Mucosa of rectum (tissue), 2 donors: Measurements from ENCODE around the gene FGF22.

Experiments used
- H3K27ac ChIP-seq, 2 donors: one replicate each; pipeline ENCODE4 v1.7.0; 2013; ENCODE audit warnings: inconsistent platforms in 2 of 2, low read depth in 2 of 2, low read length in 2 of 2
- H3K27me3 ChIP-seq, 2 donors: one replicate each; pipeline ENCODE4 v1.7.0; 2013; ENCODE audit warnings: low read length in 2 of 2; ENCODE audit not compliant: control insufficient read depth in 2 of 2, insufficient read depth in 2 of 2
- H3K36me3 ChIP-seq, 2 donors: one replicate each; pipeline ENCODE4 v1.7.0; 2013; ENCODE audit warnings: low read length in 2 of 2; ENCODE audit not compliant: control insufficient read depth in 2 of 2, insufficient read depth in 2 of 2
- H3K4me1 ChIP-seq, 2 donors: one replicate each; pipeline ENCODE4 v1.7.0; 2013; ENCODE audit warnings: low read length in 2 of 2, mild to moderate bottlenecking in 1 of 2; ENCODE audit not compliant: control insufficient read depth in 2 of 2, insufficient read depth in 2 of 2
- H3K4me3 ChIP-seq, 2 donors: one replicate each; pipeline ENCODE4 v1.7.0; 2013; ENCODE audit warnings: low read length in 2 of 2
- H3K9ac ChIP-seq, 2 donors: one replicate each; pipeline ENCODE4 v1.7.0; 2013; ENCODE audit warnings: low read length in 2 of 2, low read depth in 1 of 2, mild to moderate bottlenecking in 1 of 2
- H3K9me3 ChIP-seq, 2 donors: one replicate each; pipeline ENCODE4 v1.7.0; 2013; ENCODE audit warnings: low read length in 2 of 2; ENCODE audit not compliant: control insufficient read depth in 2 of 2
- donor health status: healthy.
- donor health status: Normal muscosa, but diverticular disease.

The FGF22 gene

DNA sequence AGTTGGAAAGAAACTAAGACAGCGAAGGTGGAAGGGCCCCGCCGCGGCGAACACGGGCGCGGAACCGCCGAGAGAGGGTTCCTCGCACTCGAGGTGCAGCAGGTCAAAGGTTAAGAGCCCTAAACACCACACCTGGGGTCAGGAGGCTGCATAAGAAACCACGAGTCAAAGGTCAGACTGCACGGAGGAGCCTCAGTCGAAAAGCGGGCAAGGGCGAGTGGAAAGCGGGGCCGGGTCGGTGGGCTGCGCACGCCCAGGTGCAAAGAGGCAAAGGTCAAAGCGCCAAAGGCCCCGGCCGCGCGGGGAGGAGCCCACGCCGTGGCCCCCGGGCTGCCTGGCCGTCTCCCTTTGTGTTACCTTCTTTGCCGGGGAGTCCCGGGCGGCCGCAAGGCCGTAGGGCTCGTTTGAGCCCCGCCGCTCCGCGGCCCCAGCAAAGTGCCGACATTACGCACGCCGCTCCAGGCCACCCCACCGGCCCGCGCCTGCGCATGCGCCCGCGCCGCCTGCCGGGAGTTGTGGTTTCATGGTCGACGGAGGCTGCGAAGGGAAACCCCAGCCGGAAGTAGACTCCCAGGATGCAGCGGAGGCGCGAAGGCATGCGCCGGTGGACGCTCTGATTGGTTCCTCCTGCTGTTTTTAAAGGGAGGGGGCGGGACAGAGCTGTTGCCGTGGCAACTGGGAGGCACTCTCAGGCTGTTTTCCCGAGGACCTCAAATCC, 6.5 kb upstream of the FGF22 start, which contains the start of gene POLRMT:
Gene POLRMT (minus strand): TSS at position 470 of the 718 bp plus-strand sequence. CDS start 25 bp downstream, at position 445.
- Histone ChIP-seq H3K27me3 (no peaks in the 10 kb centered on the region), H3K4me1 (peaks cover 16 to 17% of the 10 kb centered on the region in 2 donors), H3K9ac (peak within 1 kb of the TSS; percentile 60 to 78), H3K9me3 (no peaks in the 10 kb centered on the region), H3K4me3 (peak within 1 kb of the TSS; percentile 88 to 89), H3K27ac (peak within 1 kb of the TSS; percentile 69 to 70), H3K36me3 (peaks cover 0 to 5% of the 10 kb centered on the region in 2 donors)

GRCh38 chr19:633786-634639, 5.7 kb upstream of the FGF22 start:
- Histone ChIP-seq H3K27me3 (no peaks in the 10 kb centered on the region), H3K9me3 (no peaks in the 10 kb centered on the region), H3K9ac (peak overlapping the region; percentile 60 to 76), H3K36me3 (peaks cover 0 to 2% of the 10 kb centered on the region in 2 donors), H3K4me3 (peak overlapping the region; percentile 88 to 89), H3K27ac (no peak overlapping the region), H3K4me1 (peaks cover 17 to 19% of the 10 kb centered on the region in 2 donors)

GRCh38 chr19:634975-635652, 4.6 kb upstream of the FGF22 start:
- no peaks in the 10 kb centered on the region for H3K9me3 ChIP-seq
- no peaks in the 10 kb centered on the region for H3K27me3 ChIP-seq
- H3K27ac ChIP-seq = no peak overlapping the region
- H3K4me1 ChIP-seq = peaks cover 21 to 24% of the 10 kb centered on the region in 2 donors
- H3K4me3 ChIP-seq = no peak overlapping the region
- no peak overlapping the region for H3K9ac ChIP-seq
- no peaks in the 10 kb centered on the region for H3K36me3 ChIP-seq

DNA sequence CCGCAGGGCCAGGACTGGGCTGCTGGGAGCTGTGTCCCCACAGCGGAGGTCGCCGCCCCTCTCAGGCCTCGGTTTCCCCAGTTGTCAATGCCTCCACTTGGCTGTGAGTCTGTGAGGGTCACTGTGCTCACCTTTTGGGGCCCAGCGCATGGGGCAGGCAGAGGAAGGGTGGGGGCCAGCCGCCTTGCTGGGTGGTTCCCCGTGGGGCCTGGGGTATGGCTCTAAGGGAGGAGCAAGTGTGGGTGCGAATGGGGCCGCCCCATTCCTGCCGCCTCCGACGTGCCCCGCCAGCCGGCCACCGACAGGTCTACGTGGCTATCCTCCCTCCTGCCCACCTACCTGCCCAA, 800 bp upstream of the FGF22 start:
- Histone ChIP-seq H3K9ac (no peak overlapping the region), H3K9me3 (no peaks in the 10 kb centered on the region), H3K27ac (no peak overlapping the region), H3K4me3 (peak overlapping the region; percentile 60 to 75), H3K4me1 (peaks cover 11 to 12% of the 10 kb centered on the region in 2 donors), H3K27me3 (no peaks in the 10 kb centered on the region), H3K36me3 (no peaks in the 10 kb centered on the region)

DNA sequence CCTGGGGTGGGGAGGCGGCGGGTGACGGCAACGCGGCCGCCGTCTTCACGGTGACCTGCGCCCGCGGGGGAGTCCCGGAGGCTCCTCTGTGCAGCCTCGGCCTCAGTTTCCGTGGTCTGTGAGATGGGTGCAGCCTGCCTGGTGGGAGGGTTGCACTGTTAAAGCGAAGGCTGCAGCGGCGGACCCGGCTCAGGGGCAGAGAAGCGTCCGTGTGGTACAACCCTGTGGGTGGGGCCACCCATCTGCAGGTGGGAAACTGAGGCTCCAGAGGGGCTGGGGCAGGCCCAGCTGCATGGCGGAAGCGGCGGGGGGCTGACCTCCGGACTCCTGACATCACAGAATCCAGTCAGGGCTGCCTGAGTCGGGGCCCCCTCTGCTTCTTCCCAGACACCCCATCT, 481 bp downstream of the FGF22 start:
- peaks cover 5 to 6% of the 10 kb centered on the region in 2 donors for H3K4me1 ChIP-seq
- H3K4me3 ChIP-seq = peak overlapping the region in 1 of 2 donors; percentile 43
- H3K27ac ChIP-seq = no peak overlapping the region
- H3K27me3 ChIP-seq = no peaks in the 10 kb centered on the region
- H3K9me3 ChIP-seq = no peaks in the 10 kb centered on the region
- no peak overlapping the region for H3K9ac ChIP-seq
- no peaks in the 10 kb centered on the region for H3K36me3 ChIP-seq

DNA sequence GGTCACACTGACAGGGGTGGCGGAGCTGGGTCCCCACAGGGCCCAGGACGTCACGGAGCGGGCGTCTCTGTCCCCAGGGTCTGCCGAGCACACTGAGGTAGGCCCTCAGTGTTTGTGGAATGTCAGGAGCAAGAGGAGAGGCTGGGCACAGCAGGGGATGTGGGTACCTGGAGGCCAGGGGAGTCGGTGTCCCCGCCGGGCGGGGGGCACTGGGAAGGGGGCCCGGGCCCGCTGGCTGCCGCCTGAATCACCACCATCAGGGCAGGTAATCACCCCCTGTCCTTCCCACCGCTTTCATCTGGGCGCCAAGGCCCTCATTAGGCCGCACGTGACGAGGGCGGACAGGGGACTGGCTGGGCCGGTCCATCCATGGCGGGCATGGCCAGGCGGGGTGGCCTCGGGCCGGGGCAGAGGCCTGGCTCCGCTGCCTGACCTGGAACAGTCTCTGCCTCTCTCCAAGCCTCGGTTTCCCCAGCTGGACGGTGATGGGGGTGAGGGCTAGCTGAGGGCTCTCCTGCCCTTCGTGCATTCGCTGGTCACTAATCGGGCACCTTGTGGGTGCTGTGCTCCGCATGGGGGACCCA, 1.0 kb downstream of the FGF22 start:
- H3K4me1 ChIP-seq = peaks cover 5 to 6% of the 10 kb centered on the region in 2 donors
- no peak overlapping the region for H3K9ac ChIP-seq
- H3K27ac ChIP-seq = no peak overlapping the region
- H3K36me3 ChIP-seq = no peaks in the 10 kb centered on the region
- no peak overlapping the region for H3K4me3 ChIP-seq
- H3K27me3 ChIP-seq = no peaks in the 10 kb centered on the region
- no peaks in the 10 kb centered on the region for H3K9me3 ChIP-seq

GRCh38 chr19:641702-642101, 2.0 kb downstream of the FGF22 start:
- peaks cover 3 to 5% of the 10 kb centered on the region in 2 donors for H3K36me3 ChIP-seq
- H3K9me3 ChIP-seq = no peaks in the 10 kb centered on the region
- H3K27ac ChIP-seq = no peak overlapping the region

GRCh38 chr19:642767-643727, 3.4 kb downstream of the FGF22 start:
- H3K4me3 ChIP-seq = no peak overlapping the region
- peaks cover 5 to 6% of the 10 kb centered on the region in 2 donors for H3K4me1 ChIP-seq
- no peaks in the 10 kb centered on the region for H3K27me3 ChIP-seq
- H3K9me3 ChIP-seq = no peaks in the 10 kb centered on the region
- H3K27ac ChIP-seq = no peak overlapping the region
- H3K9ac ChIP-seq = no peak overlapping the region
- H3K36me3 ChIP-seq = peaks cover 6 to 9% of the 10 kb centered on the region in 2 donors

More at GRCh38 chr19:641702-642101, 2.0 kb downstream of the FGF22 start:
- Histone ChIP-seq H3K4me3 (no peak overlapping the region), H3K27me3 (no peaks in the 10 kb centered on the region), H3K4me1 (peaks cover 5 to 6% of the 10 kb centered on the region in 2 donors), H3K9ac (no peak overlapping the region)

DNA sequence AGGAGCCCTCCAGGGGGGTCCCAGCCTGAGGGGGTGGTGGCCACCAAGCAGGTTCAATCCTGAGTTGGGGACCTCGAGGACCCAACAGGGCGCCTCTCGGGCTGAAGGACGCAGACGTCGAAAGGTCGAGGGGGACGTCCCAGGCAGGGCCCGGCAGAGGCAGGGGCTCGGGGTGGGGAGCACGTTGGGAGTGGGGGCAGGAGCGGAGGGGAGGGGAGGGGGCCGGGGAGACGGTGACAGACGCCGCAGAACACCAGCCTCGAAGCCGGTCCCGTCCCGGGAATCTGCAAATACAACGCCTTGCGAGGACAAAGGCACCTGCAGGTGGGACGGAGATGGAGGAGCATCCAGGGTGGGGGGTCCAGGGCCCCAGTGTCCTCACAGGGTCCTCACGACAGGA, 4.1 kb downstream of the FGF22 start:
- Histone ChIP-seq H3K9ac (no peak overlapping the region), H3K4me1 (peaks cover 5 to 6% of the 10 kb centered on the region in 2 donors), H3K36me3 (peaks cover 11 to 14% of the 10 kb centered on the region in 2 donors), H3K9me3 (no peaks in the 10 kb centered on the region), H3K4me3 (no peak overlapping the region), H3K27me3 (no peaks in the 10 kb centered on the region), H3K27ac (no peak overlapping the region)
